ENCODE results near the gene GATB. TPM values are rescaled to one million over a fixed set of nuclear protein-coding genes. Genes with fewer than 3 reads are reported as not detected.

GATB gene
- total RNA-seq, 1 donor from 2014 or later, result 102 TPM

DNA sequence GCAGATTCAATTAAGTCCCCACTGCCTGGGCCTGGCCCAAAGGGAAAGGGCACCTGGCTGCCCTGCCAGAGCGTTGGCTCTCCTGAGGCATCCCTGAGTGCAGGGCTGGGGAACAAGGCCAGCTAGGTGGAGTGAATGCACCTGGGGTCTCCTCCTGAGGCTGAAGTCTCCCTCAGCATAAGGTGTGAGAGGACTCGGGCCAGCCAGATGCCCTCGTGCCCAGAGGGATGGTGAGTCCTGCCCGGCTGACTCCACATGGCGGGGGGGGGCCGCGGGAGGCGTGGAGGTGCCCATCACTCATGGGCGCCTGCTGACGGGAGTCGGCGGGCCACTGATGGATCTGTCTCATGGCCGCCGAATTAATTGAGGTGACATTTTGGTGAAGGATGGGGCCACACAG lies 87.8 kb downstream of the GATB start:
- intact Hi-C loops (cut with micrococcal nuclease), result no loop called here
- no peak for DNase-seq
- TF ChIP-seq, protein P1, sequence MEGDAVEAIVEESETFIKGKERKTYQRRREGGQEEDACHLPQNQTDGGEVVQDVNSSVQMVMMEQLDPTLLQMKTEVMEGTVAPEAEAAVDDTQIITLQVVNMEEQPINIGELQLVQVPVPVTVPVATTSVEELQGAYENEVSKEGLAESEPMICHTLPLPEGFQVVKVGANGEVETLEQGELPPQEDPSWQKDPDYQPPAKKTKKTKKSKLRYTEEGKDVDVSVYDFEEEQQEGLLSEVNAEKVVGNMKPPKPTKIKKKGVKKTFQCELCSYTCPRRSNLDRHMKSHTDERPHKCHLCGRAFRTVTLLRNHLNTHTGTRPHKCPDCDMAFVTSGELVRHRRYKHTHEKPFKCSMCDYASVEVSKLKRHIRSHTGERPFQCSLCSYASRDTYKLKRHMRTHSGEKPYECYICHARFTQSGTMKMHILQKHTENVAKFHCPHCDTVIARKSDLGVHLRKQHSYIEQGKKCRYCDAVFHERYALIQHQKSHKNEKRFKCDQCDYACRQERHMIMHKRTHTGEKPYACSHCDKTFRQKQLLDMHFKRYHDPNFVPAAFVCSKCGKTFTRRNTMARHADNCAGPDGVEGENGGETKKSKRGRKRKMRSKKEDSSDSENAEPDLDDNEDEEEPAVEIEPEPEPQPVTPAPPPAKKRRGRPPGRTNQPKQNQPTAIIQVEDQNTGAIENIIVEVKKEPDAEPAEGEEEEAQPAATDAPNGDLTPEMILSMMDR (IDR thresholded peaks at IDR 0.05; ENCODE audit: borderline replicate concordance), result no peak
- Histone ChIP-seq H3K27me3 (ENCODE audit: low read depth) (no peaks in the 10 kb centered on the region), H3K4me3 (no peak overlapping the region), H3K9me3 (replicated peaks) (no peaks in the 10 kb centered on the region), H3K36me3 (peaks cover 3% of the 10 kb centered on the region), H3K4me1 (peaks cover 44% of the 10 kb centered on the region), H3K27ac (replicated peaks) (no peak overlapping the region)

DNA sequence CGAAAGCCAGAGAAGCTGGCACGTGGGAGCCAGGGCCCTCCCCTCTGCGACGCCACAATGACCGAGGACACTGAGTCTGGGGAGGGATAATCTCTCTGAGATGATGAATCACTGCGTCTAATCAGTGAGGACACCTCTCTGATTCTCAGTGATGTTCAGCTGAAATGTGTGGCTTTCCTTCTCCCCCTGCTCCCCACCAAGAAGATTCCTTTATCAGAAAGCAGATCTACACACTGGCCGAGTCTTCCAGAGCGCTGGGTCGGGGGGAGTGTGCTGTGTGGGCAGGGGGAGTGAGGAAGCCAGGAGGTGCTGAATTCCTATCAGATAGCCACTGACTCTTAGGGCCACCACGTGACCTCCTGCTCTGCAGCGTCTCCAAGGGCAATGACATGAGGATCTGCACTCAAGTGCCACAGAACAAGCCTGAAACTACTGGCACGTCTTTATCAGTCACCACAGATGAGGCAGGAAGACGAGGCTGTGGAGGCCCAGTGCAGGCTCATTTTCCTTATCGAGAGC lies 89.2 kb downstream of the GATB start:
- no peak for DNase-seq
- Histone ChIP-seq H3K27me3 (ENCODE audit: low read depth) (no peaks in the 10 kb centered on the region), H3K27ac (replicated peaks) (peak overlapping the region; percentile 48), H3K4me3 (no peak overlapping the region), H3K4me1 (peaks cover 44% of the 10 kb centered on the region), H3K9me3 (replicated peaks) (no peaks in the 10 kb centered on the region), H3K36me3 (no peaks in the 10 kb centered on the region)
- TF ChIP-seq, protein P1 (IDR thresholded peaks at IDR 0.05; ENCODE audit: borderline replicate concordance), result no peak
- intact Hi-C loops (cut with micrococcal nuclease), result no loop called here

DNA sequence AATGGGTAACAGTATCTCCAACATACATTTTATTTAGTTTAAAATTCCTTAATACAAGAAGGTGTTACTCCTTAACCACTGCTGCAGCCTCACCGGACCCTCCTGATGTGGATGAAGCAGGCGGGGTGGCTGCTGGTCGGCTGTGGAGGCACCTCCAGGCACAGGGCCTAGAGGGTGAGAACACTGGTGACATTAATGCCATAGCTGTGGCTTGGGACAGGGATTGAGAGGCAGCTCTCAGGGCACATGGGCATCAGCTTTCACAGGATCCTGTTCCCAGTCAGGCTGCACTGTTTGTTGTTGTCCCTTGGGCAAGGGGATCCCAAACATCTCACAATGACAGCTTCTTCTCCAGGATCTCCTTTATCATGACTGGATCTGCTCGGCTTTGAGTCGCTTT lies 90.0 kb downstream of the GATB start:
- Histone ChIP-seq H3K9me3 (replicated peaks) (no peaks in the 10 kb centered on the region), H3K27ac (replicated peaks) (peak overlapping the region; percentile 48), H3K4me3 (no peak overlapping the region), H3K36me3 (no peaks in the 10 kb centered on the region), H3K27me3 (ENCODE audit: low read depth) (no peaks in the 10 kb centered on the region), H3K4me1 (peaks cover 43% of the 10 kb centered on the region)
- intact Hi-C loops (cut with micrococcal nuclease), result no loop called here
- no peak for DNase-seq
- TF ChIP-seq, protein P1 (IDR thresholded peaks at IDR 0.05; ENCODE audit: borderline replicate concordance), result no peak

DNA sequence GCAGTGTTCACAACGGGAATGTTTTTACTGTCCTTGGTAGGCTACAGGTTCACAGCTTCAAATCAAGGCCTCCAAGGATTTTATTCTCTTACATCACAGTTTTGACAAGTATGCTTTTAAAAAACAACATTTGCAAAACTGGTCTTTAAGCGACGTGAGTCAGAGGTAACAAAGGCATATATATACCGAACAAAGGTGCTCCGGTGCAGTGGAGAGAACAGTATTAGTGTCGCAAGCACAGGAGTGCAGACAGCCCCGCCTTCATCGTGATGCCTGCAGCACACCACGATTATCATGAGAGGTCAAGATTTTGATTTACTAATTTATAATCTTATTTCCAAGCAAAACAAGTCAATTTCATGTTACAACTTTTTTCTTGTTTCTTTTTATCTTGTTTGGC lies 90.8 kb downstream of the GATB start:
- H3K27me3 ChIP-seq (ENCODE audit: low read depth), result no peaks in the 10 kb centered on the region
- intact Hi-C loops (cut with micrococcal nuclease), result no loop called here
- H3K9me3 ChIP-seq (replicated peaks), result no peaks in the 10 kb centered on the region
- H3K36me3 ChIP-seq, result no peaks in the 10 kb centered on the region
- no peak overlapping the region for H3K27ac ChIP-seq (replicated peaks)
- DNase-seq, result no peak
- no peak overlapping the region for H3K4me3 ChIP-seq
- TF ChIP-seq, protein P1 (IDR thresholded peaks at IDR 0.05; ENCODE audit: borderline replicate concordance), result no peak
- H3K4me1 ChIP-seq, result peaks cover 34% of the 10 kb centered on the region

DNA sequence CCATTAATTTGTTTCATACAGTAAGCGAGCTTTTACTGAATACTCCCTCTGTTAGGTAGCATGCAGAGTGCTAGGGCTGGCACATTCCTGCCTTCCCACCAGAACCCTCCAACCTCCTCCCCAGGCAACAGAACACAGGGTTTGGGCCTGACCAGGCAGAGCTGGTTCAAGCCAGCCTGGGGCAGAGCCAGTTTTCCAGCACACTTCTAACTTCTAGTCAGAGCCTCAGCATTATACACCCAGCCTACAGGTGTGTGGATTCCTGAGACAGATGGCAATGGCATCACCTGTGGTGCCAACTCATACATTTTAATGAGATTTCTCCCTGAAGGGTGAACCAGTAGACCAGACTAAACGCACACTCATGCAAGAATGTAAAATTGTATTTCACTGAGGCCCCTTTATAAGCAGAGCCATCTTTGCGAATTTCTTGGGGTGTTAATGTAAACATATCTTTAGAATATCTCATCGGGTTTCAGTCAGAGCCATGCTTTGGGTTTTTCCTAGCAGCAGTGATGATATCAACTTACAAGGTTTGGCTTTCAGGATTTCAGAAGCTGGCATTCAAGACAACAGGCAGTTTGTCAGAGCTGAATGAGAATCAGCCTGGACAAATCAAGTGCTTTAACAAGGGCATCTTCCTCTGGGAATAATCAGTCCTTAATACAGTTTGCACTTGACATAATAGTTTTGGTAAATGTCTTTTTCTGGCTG lies 92.0 kb downstream of the GATB start:
- H3K4me3 ChIP-seq, result no peak overlapping the region
- intact Hi-C loops (cut with micrococcal nuclease), result no loop called here
- no peak overlapping the region for H3K27ac ChIP-seq (replicated peaks)
- H3K4me1 ChIP-seq, result peaks cover 23% of the 10 kb centered on the region
- no peaks in the 10 kb centered on the region for H3K27me3 ChIP-seq (ENCODE audit: low read depth)
- H3K36me3 ChIP-seq, result no peaks in the 10 kb centered on the region
- no peaks in the 10 kb centered on the region for H3K9me3 ChIP-seq (replicated peaks)
- TF ChIP-seq, protein P1 (IDR thresholded peaks at IDR 0.05; ENCODE audit: borderline replicate concordance), result no peak
- DNase-seq, result no peak

Data from left ventricle myocardium inferior (tissue), 1 donor.